ENCODE measurements around the gene CLEC4G.
A peak's percentile ranks its signal among the peaks of the same experiment; 100 is the strongest.
"Not testable (repeated sequence)": the region's sequence is repeated elsewhere in the genome, so short reads cannot be mapped to it uniquely, and the experiment has no call there.

CLEC4G gene, protein sequence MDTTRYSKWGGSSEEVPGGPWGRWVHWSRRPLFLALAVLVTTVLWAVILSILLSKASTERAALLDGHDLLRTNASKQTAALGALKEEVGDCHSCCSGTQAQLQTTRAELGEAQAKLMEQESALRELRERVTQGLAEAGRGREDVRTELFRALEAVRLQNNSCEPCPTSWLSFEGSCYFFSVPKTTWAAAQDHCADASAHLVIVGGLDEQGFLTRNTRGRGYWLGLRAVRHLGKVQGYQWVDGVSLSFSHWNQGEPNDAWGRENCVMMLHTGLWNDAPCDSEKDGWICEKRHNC

DNA sequence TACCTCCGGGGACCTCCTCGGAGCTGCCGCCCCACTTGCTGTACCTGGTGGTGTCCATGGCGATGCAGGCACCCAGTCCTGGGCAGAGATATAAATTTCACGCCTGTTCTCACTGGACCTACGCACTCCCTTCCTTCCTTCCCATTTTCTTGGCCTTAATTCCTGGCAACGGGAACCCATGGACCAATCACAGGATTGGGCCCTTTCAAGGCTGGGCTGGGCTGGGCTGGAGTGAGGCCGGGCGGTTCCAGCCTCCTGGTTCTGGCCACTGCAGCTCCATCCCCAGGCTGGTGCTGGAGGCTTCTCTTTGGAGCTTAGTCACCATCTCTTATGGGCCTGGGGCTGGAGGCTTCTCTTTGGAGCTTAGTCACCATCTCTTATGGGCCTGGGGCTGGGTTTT lies at the start of gene CLEC4G:
TSS of gene CLEC4G (minus strand) at position 66 of the 400 bp plus-strand sequence. CDS start at position 58, 8 bp downstream.
- DNase-seq, result no peak

DNA sequence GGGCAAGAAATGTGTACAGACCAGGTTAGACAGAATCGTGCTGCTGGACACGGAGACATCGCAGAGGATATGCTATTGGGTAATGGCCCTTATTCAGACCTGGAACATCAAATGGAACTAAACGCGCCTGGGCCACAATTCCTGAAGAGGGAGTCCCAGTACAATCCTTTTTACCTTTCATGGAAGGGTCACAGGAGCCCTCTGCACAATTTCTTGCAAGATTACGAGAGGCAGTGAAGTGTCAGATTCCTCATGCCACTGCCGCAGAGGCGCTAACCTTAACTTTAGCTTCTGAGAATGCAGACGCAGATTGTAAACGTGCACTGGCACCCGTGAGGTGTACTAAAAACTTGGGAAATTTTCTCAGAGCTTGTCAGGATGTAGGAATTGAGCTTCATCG lies 49.2 kb upstream of the CLEC4G start:
- no peak for DNase-seq

DNA sequence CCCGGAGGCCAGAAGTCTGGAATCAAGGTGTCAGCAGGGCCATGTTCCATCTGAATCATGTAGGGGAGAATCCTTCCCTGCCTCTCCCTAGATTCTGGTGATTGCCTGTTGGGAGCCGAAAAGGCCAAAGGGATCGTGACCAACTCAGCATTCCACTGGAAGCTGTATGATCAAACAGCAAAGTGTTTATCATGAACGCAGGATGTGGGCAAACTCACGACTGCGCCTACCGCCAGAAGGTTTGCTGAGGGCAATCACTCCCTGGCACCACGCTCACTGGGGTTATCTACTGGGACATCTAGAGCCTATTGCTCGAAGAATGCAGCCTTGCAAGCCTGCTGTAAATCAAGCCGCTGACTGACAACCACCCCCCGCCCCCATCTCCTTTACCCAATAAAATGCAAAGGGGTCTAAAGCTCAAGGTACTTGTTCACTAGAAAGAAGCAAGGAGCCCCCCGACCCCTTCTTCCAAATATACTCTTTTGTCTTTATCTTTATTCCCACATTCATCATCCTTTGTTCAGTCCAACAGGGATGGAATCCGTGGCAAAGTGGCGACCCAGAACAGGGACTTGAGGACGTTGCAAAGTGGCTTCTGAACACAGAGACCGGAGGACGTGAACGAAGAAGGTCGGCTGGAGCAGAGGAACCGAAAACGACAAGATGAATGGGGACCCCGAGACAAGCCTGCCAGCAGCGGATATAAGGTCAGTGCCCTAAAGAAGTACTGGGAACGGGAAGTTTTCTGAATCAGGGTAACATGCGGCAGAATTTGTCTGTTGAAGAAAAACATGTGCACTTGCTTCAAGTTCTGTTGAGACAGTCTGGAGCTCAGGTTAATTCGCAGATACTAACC lies 47.9 kb upstream of the CLEC4G start:
- no peak for DNase-seq

DNA sequence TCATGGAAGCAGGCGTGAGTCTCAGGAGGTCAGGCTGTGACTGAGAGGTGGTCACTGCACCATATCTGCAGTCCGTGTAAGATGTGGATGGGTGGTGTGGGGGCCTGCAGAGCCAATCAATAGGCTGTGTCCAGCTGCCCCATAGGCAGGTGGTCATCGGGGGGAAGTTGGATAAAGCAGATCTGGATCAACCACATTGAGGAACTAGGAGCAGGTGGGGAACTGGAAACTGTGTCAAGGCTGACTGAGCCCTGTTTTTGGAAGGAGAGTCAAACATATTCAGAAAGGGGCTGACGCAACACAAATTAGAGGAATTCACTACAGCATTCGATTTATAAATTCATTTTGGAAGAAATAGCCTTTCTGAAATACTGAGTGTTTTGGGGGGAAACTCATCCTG lies 46.2 kb upstream of the CLEC4G start:
- DNase-seq, result peak; percentile 25

DNA sequence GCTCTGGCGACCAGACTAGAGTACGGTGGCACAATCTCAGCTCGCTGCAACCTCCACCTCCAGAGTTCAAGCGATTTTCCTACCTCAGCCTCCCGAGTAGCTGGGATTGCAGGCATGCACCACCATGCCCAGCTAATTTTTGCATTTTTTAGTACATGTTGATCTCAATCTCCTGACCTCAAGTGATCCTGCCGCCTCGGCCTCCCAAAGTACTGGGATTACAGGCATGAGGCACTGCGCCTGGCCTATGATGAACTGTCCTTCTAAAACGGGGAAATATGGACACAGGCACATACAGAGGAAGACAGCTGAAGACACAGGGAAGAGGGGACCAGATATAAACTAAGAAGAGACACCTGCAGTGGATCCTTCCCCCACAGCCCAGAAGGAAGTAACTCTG lies 43.9 kb upstream of the CLEC4G start:
- no peak for DNase-seq

DNA sequence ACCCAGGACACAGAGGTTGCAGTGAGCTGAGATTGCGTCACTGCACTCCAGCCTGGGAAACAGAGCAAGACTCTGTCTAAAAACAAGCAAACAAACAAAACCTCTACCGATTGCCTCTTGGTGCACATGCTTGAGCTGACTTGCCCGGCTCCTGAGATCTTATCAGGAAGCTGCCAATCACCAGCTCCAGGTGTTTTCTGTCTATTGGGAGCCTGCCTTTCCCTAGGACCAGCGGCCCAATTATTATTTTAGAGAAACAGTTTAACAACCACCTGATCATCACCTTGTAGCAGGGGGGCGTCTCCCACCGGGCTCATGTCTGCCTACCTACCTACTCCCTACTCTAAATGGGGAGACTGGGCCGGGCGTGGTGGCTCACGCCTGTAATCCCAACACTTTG lies 41.9 kb upstream of the CLEC4G start:
- no peak for DNase-seq

DNA sequence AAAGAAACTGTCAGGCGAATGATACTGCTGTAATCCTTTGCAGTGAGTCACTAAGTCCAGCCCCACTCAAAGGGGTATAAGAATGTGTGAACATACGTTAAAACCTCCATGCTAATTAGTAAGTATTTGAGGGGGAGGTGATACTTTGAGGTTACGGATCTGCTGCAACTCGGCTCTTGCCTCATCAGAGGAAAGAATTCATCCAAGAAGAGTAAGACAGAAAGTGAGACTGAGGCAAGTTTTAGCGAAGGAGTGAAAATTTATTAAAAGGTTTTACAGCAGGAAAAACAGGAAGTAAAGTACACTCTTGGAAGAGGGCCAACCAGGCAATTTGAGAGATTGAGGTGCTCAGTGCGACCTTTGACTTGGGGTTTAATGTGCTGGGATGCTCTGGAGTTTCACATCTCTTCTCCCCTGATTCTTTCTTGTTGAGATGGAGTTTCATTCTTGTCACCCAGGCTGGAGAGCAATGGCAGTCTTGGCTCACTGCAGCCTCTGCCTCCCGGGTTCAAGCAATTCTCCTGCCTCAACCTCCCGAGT lies 40.9 kb upstream of the CLEC4G start:
- peak; percentile 99 for DNase-seq

DNA sequence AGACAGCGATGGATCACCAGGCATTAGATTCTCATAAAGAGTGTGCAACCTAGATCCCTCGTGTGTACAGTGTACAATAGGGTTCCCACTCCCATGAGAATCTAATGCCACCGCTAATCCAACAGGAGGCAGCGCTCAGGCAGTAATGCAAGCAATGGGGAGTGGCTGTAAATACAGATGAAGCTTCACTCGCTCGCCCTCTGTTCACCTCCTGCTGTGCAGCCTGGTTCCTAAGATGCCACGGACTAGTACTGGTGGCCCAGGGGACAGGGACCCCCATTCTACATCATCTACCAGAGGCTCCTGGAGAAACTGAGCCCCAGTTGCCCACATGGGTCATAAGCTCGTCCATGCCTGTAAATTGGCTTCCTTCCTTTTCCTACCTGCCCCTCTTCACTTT lies 39.2 kb upstream of the CLEC4G start:
- no peak for DNase-seq

DNA sequence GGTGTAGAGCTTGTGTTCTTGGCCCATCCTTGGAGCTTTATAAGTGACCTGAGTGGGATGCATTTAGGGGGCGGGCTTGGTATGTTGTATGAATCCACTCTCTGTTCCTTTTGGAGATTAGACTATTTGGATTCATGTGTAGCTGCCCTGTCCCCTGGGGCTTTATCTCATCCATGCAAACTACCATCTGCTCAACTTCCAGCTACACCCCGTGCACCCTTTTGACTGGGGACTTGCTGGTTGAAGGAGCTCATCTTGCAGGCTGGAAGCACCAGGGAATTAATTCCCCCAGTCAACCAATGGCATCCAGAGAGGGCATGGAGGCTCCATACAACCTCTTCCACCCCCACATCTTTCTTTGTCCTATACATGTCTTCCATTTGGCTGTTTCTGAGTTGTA lies 37.3 kb upstream of the CLEC4G start:
- no peak for DNase-seq

DNA sequence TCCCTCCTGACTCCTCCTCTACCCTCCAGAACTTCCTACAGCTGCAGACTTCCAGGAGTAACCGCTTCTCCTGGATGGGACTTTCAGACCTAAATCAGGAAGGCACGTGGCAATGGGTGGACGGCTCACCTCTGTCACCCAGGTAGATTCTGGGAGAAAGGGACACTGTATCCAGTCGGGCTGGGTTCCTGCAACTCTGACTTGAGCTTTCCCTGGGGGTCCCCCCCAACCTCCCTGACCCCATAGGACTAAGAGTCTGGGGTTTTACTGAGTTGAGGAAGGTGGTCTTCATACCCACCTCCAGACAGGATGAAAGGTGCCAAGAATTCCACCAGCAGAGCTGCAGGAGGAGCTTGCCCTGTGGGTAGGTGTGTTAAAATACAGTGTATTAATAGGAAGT lies 35.6 kb upstream of the CLEC4G start:
- no peak for DNase-seq

DNA sequence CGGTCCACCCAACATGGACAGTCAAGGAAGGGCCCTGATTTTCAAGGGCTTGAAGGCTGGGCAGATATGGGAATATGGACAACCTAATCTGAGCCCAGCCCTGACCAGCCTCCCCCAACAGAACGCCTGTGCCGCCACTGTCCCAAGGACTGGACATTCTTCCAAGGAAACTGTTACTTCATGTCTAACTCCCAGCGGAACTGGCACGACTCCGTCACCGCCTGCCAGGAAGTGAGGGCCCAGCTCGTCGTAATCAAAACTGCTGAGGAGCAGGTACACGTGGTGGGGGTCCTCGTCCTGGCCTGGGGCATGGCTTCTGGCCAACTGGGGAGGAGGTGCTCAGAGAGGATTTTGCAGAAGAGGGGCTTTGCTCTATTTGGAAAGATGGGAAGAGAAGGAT lies 34.6 kb upstream of the CLEC4G start:
- DNase-seq, result no peak

DNA sequence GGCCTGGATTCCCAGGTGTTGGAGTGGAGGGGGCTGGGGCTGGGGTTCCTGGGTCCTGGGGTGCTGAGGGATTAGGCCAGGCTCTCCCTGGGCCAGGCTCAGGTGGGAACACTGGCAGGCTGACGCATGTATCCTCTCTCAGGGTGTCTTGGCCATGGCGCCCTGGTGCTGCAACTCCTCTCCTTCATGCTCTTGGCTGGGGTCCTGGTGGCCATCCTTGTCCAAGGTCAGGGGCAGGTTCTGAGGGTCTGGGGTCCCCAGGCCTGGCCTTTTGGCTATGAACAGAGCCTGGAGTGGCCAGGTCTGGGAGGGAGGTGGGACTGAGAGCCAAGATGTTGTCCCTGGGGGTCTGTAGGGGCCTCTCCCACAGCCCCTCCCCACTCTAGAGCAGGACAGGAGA lies 33.1 kb upstream of the CLEC4G start:
- DNase-seq, result not testable (repeated sequence)

DNA sequence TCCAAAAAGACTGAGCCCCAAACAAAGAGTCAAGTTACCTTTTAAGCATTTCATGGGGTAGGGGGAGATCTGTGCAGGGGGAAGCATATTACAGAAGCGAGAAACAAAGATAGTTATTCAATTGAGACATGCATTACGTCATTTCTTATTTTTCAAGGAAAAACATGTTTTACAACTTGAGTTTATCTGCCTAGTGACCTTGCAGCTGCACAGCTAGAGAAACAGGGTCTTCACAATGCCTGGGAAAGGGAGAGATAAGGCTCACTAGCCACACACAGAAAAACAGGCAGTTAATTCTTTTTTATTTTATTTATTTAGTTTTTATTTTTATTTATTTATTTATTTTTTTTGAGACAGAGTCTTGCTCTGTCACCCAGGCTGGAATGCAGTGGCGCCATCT lies 32.2 kb upstream of the CLEC4G start:
- not testable (repeated sequence) for DNase-seq

DNA sequence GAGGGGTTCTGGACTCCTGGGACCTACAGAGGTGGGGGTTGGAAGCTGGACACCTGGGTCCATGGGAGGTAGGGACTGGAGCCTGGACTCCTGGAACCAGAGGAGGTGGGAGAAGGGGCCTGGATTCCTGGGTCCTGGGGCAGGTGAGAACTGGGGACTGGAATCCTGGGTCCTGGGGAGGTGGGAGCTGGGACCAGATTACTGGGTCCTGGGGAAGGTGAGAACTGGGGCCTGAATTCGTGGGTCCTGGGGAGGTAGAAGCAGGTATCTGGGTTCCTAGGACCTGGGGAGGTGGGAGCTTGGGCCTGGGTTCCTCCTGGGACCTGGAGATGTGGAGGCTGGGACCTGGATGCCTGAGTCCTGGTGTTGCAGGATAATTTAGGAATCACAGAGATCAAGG lies 31.8 kb upstream of the CLEC4G start:
- DNase-seq, result no peak

DNA sequence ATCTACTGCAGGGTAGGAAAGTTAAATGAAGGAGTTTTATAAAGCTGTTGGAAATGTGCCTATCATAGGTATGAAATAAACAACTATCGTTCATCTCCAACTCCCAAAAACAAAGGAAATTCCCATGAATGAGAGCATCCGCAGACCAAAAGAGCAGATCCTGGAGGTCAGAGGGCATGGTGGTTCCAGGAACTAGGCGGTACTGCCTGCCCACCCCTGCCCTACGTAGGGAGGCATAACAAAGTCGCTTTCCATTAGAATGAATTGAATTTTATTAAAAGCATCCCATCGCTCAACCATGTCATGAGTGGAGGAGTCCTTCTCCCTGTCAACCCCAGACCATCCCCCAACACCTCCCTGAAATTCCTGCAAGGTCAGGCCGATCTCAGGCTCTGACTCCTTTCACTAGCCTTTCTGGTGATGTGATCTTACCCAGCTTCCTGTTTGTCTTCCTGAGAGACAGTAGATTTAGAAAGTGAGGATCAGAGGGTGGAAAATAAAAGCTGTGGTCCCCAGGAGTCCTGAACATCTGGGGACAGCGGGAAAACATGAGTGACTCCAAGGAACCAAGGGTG lies 30.9 kb upstream of the CLEC4G start, which contains the start of gene CLEC4M:
TSS of gene CLEC4M (plus strand) at position 525 of the 575 bp plus-strand sequence. CDS start at position 549, 24 bp downstream.
- DNase-seq, result no peak

DNA sequence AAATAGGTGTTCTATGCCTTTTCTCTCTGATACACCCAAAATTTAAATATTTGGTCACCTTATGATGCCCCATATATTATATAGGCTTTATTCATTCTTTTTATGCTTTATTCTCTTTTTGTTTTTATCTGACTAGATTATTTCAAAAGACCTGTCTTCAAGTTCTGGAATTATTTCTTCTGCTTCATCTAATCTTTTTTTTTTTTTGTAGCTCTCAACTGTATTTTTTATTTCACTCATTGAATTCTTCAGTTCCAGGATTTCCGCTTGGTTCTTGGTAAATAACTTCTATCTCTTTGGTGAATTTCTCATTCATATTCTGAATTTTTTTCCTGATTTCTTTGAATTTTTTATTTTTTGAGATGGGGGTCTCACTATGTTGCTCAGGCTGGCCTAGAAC lies 27.2 kb upstream of the CLEC4G start:
- no peak for DNase-seq

DNA sequence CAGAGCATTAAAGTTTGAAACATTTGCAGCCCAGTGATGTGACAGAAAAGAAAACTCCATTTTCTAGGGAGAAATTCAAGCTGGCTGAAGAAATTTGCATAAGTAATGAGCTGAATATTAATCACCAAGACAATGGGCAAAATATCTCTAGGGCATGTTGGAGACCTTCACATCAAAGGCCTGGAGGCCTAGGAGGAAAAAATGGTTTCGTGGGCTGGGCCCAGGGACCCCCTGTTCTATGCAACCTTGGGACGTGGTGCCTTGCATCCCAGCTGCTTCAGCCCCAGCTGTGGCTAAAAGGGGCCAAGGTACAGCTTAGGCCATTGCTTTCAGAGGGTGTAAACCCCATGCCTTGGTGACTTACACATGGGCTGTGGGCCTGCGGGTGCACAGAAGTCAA lies 25.4 kb upstream of the CLEC4G start:
- no peak for DNase-seq

DNA sequence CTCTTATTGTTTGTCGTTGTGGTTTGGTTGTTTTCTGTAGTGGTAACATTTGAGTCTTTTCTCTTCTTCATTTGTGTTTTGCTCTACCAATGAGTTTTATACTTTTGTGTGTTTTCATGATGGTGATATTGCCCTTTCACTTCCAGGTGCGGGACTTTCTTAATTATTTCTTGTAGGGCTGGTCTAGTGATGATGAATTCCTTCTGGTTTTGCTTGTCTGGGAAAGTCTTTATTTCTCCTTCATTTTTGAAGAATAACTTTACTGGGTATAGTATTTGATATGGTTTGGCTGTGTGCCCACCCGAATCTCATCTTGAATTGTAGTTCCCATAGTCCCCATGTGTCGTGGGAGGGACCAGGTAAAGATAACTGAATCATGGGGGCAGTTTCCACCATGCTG lies 24.3 kb upstream of the CLEC4G start:
- DNase-seq, result no peak

DNA sequence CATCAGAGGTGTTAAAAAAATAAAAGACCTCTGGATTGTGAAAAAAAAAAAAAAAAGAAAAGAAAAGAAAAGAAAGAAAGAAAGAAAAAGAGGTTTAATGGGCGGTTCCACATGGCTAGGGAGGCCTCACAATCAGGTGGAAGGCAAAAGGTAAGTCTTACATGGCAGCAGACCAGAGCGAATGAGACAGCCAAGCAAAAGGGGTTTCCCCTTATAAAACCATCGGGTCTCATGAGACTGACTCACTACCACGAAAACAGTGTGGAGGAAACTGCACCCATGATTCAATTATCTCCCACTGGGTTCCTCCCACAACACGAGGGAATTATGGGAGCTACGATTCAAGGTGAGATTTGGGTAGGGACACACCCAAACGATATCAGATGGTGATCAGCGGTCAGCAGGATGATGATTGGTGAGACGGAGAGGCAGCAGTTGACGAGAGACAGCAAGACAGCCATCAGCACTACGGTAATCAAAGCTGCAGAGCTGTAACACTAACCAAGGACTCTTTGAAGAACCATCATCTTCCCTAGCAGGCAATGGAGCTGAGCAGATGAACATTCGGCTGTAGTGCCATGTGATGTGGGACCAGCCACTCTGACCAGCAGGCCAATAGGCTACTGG lies 19.4 kb upstream of the CLEC4G start:
- no peak for DNase-seq

DNA sequence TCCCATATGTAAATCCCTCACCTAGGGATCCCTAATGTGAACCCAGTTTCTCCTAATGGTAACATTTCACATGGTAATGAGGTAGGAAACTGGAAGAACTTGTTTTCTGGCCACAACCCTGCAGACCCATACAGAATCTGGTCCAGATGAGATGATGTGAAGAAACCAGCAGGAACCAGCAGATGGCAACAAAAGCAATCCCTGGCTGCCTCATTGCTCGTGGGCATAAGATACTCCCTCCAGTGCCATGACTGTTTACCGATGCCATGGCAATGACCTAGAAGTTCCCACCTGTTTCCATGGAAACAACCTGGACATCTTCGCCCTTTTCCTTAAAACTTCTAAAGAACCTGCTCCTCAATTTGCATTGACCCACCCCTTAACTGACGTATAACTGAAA lies 16.8 kb upstream of the CLEC4G start:
- no peak for DNase-seq

DNA sequence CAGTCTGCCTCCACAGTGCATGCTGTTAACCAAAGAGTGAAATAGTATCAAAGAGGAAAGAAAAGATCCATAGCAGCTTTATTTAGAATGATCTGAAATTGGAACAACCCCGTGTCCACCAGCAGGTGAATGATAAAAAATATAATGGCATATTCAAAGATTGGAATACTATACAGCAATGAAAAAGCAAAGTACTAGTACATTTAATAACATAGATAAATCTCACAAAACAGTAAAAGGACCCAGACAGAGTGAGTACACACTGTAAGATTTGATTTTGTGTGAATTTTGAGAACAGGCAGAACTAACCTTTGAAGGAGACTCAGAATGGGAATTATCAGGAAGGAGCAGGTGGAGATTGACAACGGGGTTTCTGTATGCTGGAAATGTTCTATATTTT lies 16.3 kb upstream of the CLEC4G start:
- DNase-seq, result no peak

DNA sequence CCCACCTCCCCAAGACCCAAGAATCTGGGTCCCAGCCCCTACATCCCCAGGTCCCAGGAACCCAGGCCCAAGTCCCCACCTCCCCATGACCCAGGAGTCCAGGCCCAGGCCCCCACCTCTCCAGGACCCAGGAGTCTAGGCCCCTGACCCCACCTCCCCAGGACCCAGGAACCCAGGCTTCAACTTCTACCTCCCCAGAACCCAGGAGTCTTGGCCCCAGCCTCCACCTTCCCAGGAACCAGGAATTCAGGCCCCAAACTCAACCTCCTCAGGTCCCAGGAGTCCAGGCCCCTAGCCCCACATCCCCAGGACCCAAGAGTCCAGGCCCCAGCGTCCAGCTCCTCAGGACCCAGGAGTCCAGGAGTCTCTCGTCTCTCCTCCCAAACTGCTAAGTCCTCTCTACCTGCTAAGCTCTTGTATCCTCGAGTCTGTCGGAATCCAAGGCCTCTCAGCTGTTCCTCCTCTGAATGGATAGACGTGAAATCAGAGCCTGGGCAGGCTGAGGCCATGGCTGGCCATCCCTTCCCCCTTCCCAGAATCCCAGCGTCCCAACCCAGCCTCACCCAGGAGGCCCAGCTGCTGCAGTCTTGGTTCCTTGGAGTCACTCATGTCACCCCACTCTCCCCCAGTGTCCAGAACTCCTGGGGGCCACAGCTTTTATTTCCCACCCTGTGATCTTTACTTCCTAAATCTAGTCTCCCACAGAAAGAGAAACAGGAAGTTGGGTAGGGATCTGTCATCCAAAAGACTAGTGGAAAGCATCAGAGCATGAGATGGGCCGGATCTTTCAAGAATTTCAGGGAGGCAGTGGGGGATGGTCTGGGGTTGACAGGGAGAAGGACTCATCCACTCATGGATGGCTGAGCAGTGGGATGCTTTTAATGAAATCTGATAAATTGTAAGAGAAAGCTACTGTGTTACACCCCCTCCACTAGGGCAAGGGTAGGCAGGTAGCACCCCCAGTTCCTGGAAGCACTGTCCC lies 15.3 kb upstream of the CLEC4G start, which contains the start of gene CD209:
TSS of gene CD209 (minus strand) at position 632 of the 982 bp plus-strand sequence. CDS start at position 609, 23 bp downstream.
- no peak for DNase-seq
